Measurements from ENCODE around the gene THEMIS2. TPM values are rescaled to one million over a fixed set of nuclear protein-coding genes. Genes with fewer than 3 reads are reported as not detected.

The THEMIS2 gene
- total and polyA plus RNA-seq, 2 of the 8 experiments (the other 6 are each of a cell fraction or from before 2014, with no cell fraction given), result 12.4 to 28.0 TPM

DNA sequence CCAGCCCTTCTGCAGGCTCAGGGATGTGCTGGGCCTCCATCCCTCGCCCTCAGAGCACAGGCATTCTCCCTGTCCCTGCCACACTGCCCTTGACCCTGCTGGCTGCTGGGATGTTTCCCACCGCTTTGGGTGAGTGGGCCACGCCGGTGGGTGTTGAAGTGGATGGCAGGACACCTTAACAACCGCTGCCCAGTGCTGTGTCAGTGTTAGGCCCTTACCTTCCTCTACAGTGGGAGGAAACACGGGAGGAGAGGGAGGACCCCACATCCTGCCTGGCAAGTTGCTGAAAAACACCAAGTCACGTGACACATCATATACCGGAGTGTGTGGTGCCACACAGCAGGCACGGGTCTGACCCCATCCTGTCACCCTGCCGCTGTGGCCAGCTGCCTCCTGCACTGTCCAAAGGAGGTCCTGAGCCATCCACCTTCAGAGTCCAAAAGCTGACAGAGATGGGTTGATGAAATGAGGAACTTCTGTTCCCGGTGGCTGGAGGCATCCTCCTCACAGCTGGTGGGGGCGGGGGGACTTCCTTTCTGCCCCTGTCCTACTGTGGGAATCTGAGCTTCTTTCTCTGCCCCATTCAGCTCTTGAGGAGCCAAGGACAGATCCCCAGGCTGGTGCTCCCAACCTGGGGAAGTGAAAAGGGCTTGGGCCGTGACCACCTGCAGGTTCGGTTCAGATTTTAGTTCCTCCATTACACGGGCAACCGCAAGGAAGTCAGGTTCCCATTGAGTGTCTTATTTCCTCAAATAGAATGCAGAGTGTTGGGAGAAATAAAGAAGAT is 3.2 kb upstream of the THEMIS2 start:
- H2BK20ac ChIP-seq (ENCODE audit: low read length), result peak overlapping the region; percentile 51; the same call in 1 of the 2 replicates
- no peak overlapping the region for H4K8ac ChIP-seq (ENCODE audit: extremely low read depth, insufficient read depth, low read length)
- POLR2A ChIA-PET (ENCODE audit: partially characterized antibody), result interaction anchor here (0.9 kb wide), 1 partner anchor 77 kb away, joined by 3 read pairs; no protein-coding TSS in a partner anchor
- no peak overlapping the region for H3K14ac ChIP-seq (ENCODE audit: insufficient read length)
- H4K5ac ChIP-seq (ENCODE audit: insufficient read length, low read depth, low read length), result peak overlapping the region; percentile 16
- H2BK12ac ChIP-seq (ENCODE audit: low read depth, low read length), result no peak overlapping the region; the same call in 1 of the 2 replicates
- no peaks in the 10 kb centered on the region for H3K79me1 ChIP-seq (ENCODE audit: low read depth, low read length)
- no peak overlapping the region for H3K9ac ChIP-seq (replicated peaks in 1 of 4; ENCODE audit: extremely low read depth in 1 of 4, low read depth in 3 of 4, low read length in 3 of 4)
- peak overlapping the region; percentile 99 for H2AFZ ChIP-seq (ENCODE audit: low read length)
- H3K18ac ChIP-seq (ENCODE audit: extremely low read depth, low read length), result no peak overlapping the region; the same call in 1 of the 2 replicates
- H3K56ac ChIP-seq (replicated peaks; ENCODE audit: insufficient read length, low read depth, low read length), result no peak overlapping the region
- H2BK15ac ChIP-seq (ENCODE audit: low read length), result peak overlapping the region; percentile 76; the same call in 1 of the 2 replicates
- H3K4me1 ChIP-seq (replicated peaks in 1 of 4; ENCODE audit: control insufficient read depth in 3 of 4, insufficient read depth in 4 of 4, low read length in 3 of 4), result peaks cover 0 to 12% (median 8%) of the 10 kb centered on the region in 4 experiments; a peak in 6 of 7 replicates
- peak overlapping the region; percentile 55 for H4K91ac ChIP-seq (replicated peaks; ENCODE audit: insufficient read length, low read length)
- WGBS, 2 experiments (ENCODE audit: extremely low coverage in 1 of 2, insufficient coverage in 1 of 2, insufficient read length in 1 of 2, insufficient replicate concordance in 2 of 2, low coverage in 1 of 2, low lambda C conversion rate in 2 of 2, missing lambda C conversion rate in 1 of 2), result 87% methylated on average over 16 of the region's 16 CpGs; no CpG with 5 or more reads in 1 of the 2 experiments
- H3K36me3 ChIP-seq (ENCODE audit: control insufficient read depth in 2 of 4, insufficient read depth in 4 of 4, low read length in 3 of 4), result no peaks in the 10 kb centered on the region
- DNase-seq (ENCODE audit: low read depth in 1 of 2, low spot score in 2 of 2) (no peak), FAIRE-seq (no peak)
- no peak overlapping the region for H2AK5ac ChIP-seq (ENCODE audit: low read depth, low read length)
- H2BK120ac ChIP-seq (replicated peaks; ENCODE audit: low read depth, low read length), result no peak overlapping the region
- H3K23me2 ChIP-seq (ENCODE audit: low read depth, low read length), result peaks cover 9% of the 10 kb centered on the region; the same call in 1 of the 2 replicates
- no peak overlapping the region for H3K27ac ChIP-seq (ENCODE audit: low read depth, low read length)
- CTCF ChIA-PET (ENCODE audit: partially characterized antibody), result interaction anchor here (1.2 kb wide), 1 partner anchor 71 kb away, joined by 5 read pairs; no protein-coding TSS in a partner anchor
- no peak overlapping the region for H3K4ac ChIP-seq (replicated peaks; ENCODE audit: insufficient read length, low read depth, low read length)
- peaks cover 0 to 6% (median 2%) of the 10 kb centered on the region in 4 experiments; a peak in 4 of 7 replicates for H3K27me3 ChIP-seq (replicated peaks in 1 of 4; ENCODE audit: control insufficient read depth in 3 of 4, extremely low read depth in 1 of 4, insufficient read depth in 3 of 4, low read length in 3 of 4)
- no peaks in the 10 kb centered on the region for H3K79me2 ChIP-seq (ENCODE audit: control insufficient read depth in 1 of 2, insufficient read depth in 2 of 2, low read length in 2 of 2)
- H2BK5ac ChIP-seq (ENCODE audit: low read depth, low read length), result 0 out of 2 replicates have a peak overlapping the region, but pooled peaks have one; percentile 18
- no peak overlapping the region for H3K4me3 ChIP-seq (ENCODE audit: extremely low read depth in 1 of 4, insufficient read depth in 2 of 4, low read depth in 3 of 4, low read length in 4 of 4)
- H3K9me3 ChIP-seq (ENCODE audit: insufficient read depth in 2 of 2, low read depth in 1 of 2, low read length in 1 of 2), result no peaks in the 10 kb centered on the region
- H4K20me1 ChIP-seq (replicated peaks in 1 of 2; ENCODE audit: control insufficient read depth in 1 of 2, insufficient read depth in 2 of 2, low read length in 2 of 2), result no peaks in the 10 kb centered on the region
- H3K4me2 ChIP-seq (ENCODE audit: insufficient read depth in 1 of 2, low read depth in 2 of 2, low read length in 2 of 2), result no peak overlapping the region
- no peak overlapping the region for H3K23ac ChIP-seq (ENCODE audit: insufficient read length)
- TF ChIP-seq, protein P1, sequence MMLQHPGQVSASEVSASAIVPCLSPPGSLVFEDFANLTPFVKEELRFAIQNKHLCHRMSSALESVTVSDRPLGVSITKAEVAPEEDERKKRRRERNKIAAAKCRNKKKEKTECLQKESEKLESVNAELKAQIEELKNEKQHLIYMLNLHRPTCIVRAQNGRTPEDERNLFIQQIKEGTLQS (IDR thresholded peaks at IDR 0.05; ENCODE audit: insufficient read depth, low read depth, low read length), result no peak
- TF ChIP-seq RFX5 (IDR thresholded peaks at IDR 0.05; ENCODE audit: borderline replicate concordance, low read depth, low read length) (no peak), CTBP2 (IDR thresholded peaks at IDR 0.05; ENCODE audit: borderline replicate concordance, insufficient read depth, insufficient read length, low read length) (no peak), SIN3A (conservative IDR thresholded peaks at IDR 0.05 in 1 of 2, IDR thresholded peaks at IDR 0.05 in 1 of 2; ENCODE audit: low read depth in 1 of 2, low read length in 2 of 2) (no peak), CBX8 (IDR thresholded peaks at IDR 0.05; ENCODE audit: borderline replicate concordance, low read depth, low read length) (no peak), TEAD4 (IDR thresholded peaks at IDR 0.05; ENCODE audit: low read depth, low read length) (no peak), SIX5 (IDR thresholded peaks at IDR 0.05; ENCODE audit: low read depth, low read length) (no peak), BACH1 (IDR thresholded peaks at IDR 0.05; ENCODE audit: low read length) (no peak), SAP30 (IDR thresholded peaks at IDR 0.05; ENCODE audit: insufficient read depth, insufficient replicate concordance, low read length) (no peak), PHF8 (conservative IDR thresholded peaks at IDR 0.05; ENCODE audit: low read depth, low read length) (no peak)
